OCI-LY1 (cell line): Measurements from ENCODE around the gene INO80B.

Experiments
- H2AFZ ChIP-seq: fragments of 200-600 bp; sonication (generic), shearing (Covaris generic); 2 replicates; pipeline ENCODE4 v1.6.0; 2014; ENCODE audit warnings: antibody characterized with exemption, mild to moderate bottlenecking, low read length
- H3F3A ChIP-seq: fragments of 200-600 bp; sonication (generic), shearing (Covaris generic); 2 replicates; pipeline ENCODE4 v1.6.0; 2014; ENCODE audit warnings: mild to moderate bottlenecking, antibody characterized with exemption, low read length, moderate library complexity; ENCODE audit not compliant: insufficient read depth
- H3K27ac ChIP-seq: fragments of 200-600 bp; sonication (generic); 2 replicates; pipeline ENCODE4 v1.5.1; 2014; ENCODE audit warnings: low read length, mixed run types, mild to moderate bottlenecking, low read depth; ENCODE audit not compliant: poor library complexity, severe bottlenecking
- H3K27me3 ChIP-seq: fragments of 200-600 bp; sonication (generic); 2 replicates; pipeline ENCODE4 v1.6.0; 2014; ENCODE audit warnings: antibody characterized with exemption, mild to moderate bottlenecking, low read length, moderate library complexity; ENCODE audit not compliant: insufficient read depth
- H3K36me3 ChIP-seq: fragments of 200-600 bp; sonication (generic); 2 replicates; pipeline ENCODE4 v1.6.1; 2014; ENCODE audit warnings: mild to moderate bottlenecking, antibody characterized with exemption, low read length, moderate library complexity, mixed read lengths; ENCODE audit not compliant: insufficient read depth
- H3K4me1 ChIP-seq: fragments of 200-600 bp; sonication (generic); 2 replicates; pipeline ENCODE4 v1.5.1; 2014; ENCODE audit warnings: mild to moderate bottlenecking, low read length, moderate library complexity; ENCODE audit not compliant: insufficient read depth, severe bottlenecking
- H3K4me2 ChIP-seq: fragments of 200-600 bp; sonication (generic), shearing (Covaris generic); 2 replicates; pipeline ENCODE4 v1.6.1; 2014; ENCODE audit warnings: low read length
- H3K4me3 ChIP-seq: fragments of 200-600 bp; sonication (generic); 2 replicates; pipeline ENCODE4 v1.5.1; 2014; ENCODE audit warnings: low read length, low read depth, mild to moderate bottlenecking, mixed read lengths; ENCODE audit not compliant: poor library complexity, severe bottlenecking
- H3K79me2 ChIP-seq: fragments of 200-600 bp; shearing (Covaris generic); 2 replicates; pipeline ENCODE4 v1.6.1; 2016; ENCODE audit warnings: mixed run types, low read length, mixed read lengths; ENCODE audit not compliant: insufficient read depth
- H3K9ac ChIP-seq: fragments of 200-600 bp; sonication (generic), shearing (Covaris generic); 2 replicates; pipeline ENCODE4 v1.6.1; 2014; ENCODE audit warnings: mild to moderate bottlenecking, low read length, mixed read lengths
- H3K9me2 ChIP-seq: fragments of 200-600 bp; sonication (generic), shearing (Covaris generic); 2 replicates; pipeline ENCODE4 v1.6.1; 2014; ENCODE audit warnings: low read depth, mild to moderate bottlenecking, low read length, mixed read lengths
- H3K9me3 ChIP-seq: fragments of 200-600 bp; shearing (Covaris generic); 2 replicates; pipeline ENCODE4 v1.6.1; 2014; ENCODE audit warnings: low read length, mixed read lengths
- H4K20me1 ChIP-seq: fragments of 200-600 bp; sonication (generic), shearing (Covaris generic); 2 replicates; pipeline ENCODE4 v1.6.0; 2016; ENCODE audit warnings: mild to moderate bottlenecking, low read length; ENCODE audit not compliant: insufficient read depth
- EZH2 ChIP-seq: fragments of 200-600 bp; sonication (generic), shearing (Covaris generic); IDR thresholded peaks from 2 replicates; pipeline ENCODE4 v1.8.0; 2017; ENCODE audit warnings: borderline replicate concordance, mixed run types, mild to moderate bottlenecking, antibody characterized with exemption, low read length, moderate library complexity, mixed read lengths
- TF ChIP-seq, protein P1 (sequence below): fragments of 200-600 bp; sonication (generic), shearing (Covaris generic); IDR thresholded peaks from 2 replicates; pipeline ENCODE4 v1.5.1; 2017; ENCODE audit warnings: mild to moderate bottlenecking, antibody characterized with exemption, low read length, moderate library complexity, mixed read lengths

Gene INO80B

DNA sequence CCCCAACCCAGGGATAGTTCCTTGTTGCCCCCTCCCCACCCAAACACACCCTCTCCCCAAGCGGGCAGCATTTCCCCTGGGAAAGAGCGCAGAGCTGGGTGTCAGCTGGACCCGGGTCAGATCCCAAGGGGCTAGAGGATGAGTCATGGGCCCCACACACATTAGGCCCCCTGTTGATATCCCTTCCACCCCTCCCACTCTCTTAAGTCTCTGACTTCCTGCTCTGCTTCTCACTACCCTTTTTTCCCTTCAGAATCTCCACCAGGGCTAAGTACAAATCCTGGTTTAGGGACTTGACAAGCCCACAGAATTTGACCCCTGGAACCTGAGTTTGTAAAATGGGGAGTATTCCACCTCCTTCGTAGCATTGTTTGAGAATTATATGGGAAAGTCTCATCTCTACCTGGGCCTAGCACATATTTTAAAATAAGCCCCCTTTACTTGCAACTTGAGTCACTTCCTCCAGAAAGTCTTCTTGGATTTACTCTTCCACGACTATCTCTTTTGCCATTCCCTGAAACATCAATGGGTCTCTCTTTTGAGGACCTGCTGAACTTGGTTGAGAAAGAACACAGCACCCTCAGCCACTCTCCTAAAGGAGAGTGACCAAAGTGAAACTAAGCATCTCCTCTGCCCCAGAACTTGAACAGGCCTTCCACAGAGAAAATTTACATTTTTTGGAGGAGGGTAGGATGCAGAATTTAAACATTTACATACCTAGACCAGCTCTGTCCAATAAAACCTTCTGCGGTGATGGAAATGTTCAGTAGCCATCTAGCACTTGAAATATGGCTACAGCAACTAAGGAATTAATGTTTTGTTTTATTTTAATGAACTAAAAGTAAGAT is 17.8 kb upstream of the INO80B start:
- peaks cover 18% of the 10 kb centered on the region for H3K4me1 ChIP-seq
- H4K20me1 ChIP-seq: no peaks in the 10 kb centered on the region
- no peak overlapping the region for H3K27ac ChIP-seq
- H3K4me2 ChIP-seq: no peak overlapping the region
- H3F3A ChIP-seq: no peaks in the 10 kb centered on the region
- no peak for TF ChIP-seq EZH2
- TF ChIP-seq, protein P1, sequence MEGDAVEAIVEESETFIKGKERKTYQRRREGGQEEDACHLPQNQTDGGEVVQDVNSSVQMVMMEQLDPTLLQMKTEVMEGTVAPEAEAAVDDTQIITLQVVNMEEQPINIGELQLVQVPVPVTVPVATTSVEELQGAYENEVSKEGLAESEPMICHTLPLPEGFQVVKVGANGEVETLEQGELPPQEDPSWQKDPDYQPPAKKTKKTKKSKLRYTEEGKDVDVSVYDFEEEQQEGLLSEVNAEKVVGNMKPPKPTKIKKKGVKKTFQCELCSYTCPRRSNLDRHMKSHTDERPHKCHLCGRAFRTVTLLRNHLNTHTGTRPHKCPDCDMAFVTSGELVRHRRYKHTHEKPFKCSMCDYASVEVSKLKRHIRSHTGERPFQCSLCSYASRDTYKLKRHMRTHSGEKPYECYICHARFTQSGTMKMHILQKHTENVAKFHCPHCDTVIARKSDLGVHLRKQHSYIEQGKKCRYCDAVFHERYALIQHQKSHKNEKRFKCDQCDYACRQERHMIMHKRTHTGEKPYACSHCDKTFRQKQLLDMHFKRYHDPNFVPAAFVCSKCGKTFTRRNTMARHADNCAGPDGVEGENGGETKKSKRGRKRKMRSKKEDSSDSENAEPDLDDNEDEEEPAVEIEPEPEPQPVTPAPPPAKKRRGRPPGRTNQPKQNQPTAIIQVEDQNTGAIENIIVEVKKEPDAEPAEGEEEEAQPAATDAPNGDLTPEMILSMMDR: no peak
- H3K36me3 ChIP-seq: no peaks in the 10 kb centered on the region
- H3K79me2 ChIP-seq: no peaks in the 10 kb centered on the region
- no peak overlapping the region for H3K4me3 ChIP-seq
- peaks cover 12% of the 10 kb centered on the region; the same call in 1 of the 2 replicates for H3K27me3 ChIP-seq
- H3K9me3 ChIP-seq: no peaks in the 10 kb centered on the region
- no peak overlapping the region for H3K9ac ChIP-seq
- H2AFZ ChIP-seq: no peak overlapping the region
- H3K9me2 ChIP-seq: no peaks in the 10 kb centered on the region

DNA sequence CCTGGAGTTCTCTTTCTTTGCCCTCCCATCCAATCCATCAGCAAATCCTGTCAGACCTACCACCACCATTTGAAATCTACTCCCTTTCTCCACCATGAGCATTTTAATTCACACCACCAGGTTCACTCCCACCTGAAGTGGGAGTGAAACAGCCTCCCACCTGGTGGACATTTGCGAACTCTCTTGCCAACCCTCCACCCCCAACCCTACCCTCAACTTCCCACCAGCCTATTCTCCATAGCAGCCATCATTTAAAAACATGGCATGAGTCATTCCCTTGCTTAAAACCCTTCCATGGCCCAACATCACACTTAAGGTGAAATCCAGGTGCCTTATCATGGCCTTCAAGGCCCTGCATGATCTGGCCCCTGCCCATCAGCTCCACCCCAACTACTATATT is 16.6 kb upstream of the INO80B start:
- H3K36me3 ChIP-seq: no peaks in the 10 kb centered on the region
- no peak for TF ChIP-seq EZH2
- TF ChIP-seq, protein P1: no peak
- no peaks in the 10 kb centered on the region for H3K9me2 ChIP-seq
- H3K27me3 ChIP-seq: peaks cover 8% of the 10 kb centered on the region; the same call in 1 of the 2 replicates
- no peaks in the 10 kb centered on the region for H3K9me3 ChIP-seq
- peaks cover 19% of the 10 kb centered on the region for H3K4me1 ChIP-seq
- H3K27ac ChIP-seq: no peak overlapping the region
- H2AFZ ChIP-seq: no peak overlapping the region
- no peaks in the 10 kb centered on the region for H3F3A ChIP-seq
- no peak overlapping the region for H3K4me2 ChIP-seq
- H3K9ac ChIP-seq: no peak overlapping the region
- no peaks in the 10 kb centered on the region for H4K20me1 ChIP-seq
- no peak overlapping the region for H3K4me3 ChIP-seq
- no peaks in the 10 kb centered on the region for H3K79me2 ChIP-seq

DNA sequence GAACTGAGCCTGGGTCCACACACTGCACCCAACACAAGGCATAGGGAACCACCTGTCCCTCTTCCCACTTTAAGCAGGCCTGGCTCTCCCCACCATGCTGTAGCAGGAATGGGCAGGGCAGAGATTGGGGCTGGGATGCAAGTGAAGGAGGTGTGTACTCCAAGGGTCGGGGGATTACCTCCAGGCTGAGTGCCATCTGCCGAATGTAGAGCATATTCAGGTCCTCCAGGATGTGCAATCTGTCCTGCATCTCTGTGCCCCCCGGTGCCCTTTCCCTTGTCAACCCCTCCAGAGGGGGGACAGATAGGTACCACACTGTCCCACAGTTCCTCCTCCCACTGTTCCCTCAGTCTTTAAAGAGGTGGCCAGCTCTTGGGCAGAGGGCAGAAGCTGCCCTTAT is 15.5 kb upstream of the INO80B start:
- H3K4me2 ChIP-seq: no peak overlapping the region
- no peak overlapping the region for H2AFZ ChIP-seq
- no peak overlapping the region for H3K4me3 ChIP-seq

More for the DNA sequence above, 15.5 kb upstream of the INO80B start:
- Histone ChIP-seq H3K9ac (no peak overlapping the region), H3F3A (no peaks in the 10 kb centered on the region), H3K79me2 (no peaks in the 10 kb centered on the region), H3K27ac (no peak overlapping the region), H3K36me3 (no peaks in the 10 kb centered on the region), H3K9me2 (no peaks in the 10 kb centered on the region), H3K27me3 (peaks cover 10% of the 10 kb centered on the region; the same call in 1 of the 2 replicates), H4K20me1 (no peaks in the 10 kb centered on the region), H3K4me1 (peaks cover 24% of the 10 kb centered on the region), H3K9me3 (no peaks in the 10 kb centered on the region)
- TF ChIP-seq EZH2: no peak
- TF ChIP-seq, protein P1: no peak
